Thyroid gland (tissue), 4 donors: ENCODE data around the gene LTA4H.

ENCODE experiments used
- POLR2A ChIP-seq, 2 donors: fragments of 450-650 bp; IDR thresholded peaks; one replicate each; pipeline ENCODE4 v1.6.1; 2017; ENCODE audit warnings: antibody characterized with exemption in 2 of 2, mild to moderate bottlenecking in 2 of 2, moderate library complexity in 1 of 2
- TF ChIP-seq, protein P1 (sequence below), 6 experiments: fragments of 200-600 bp in 3 of 6; fragments of 450-650 bp in 3 of 6; sonication (generic) in 3 of 6; IDR thresholded peaks; one replicate each; pipeline ENCODE4 v1.5.1; 2016 to 2019; ENCODE audit warnings: antibody characterized with exemption in 6 of 6, mild to moderate bottlenecking in 2 of 6, inconsistent platforms in 1 of 6, moderate library complexity in 1 of 6

DNA sequence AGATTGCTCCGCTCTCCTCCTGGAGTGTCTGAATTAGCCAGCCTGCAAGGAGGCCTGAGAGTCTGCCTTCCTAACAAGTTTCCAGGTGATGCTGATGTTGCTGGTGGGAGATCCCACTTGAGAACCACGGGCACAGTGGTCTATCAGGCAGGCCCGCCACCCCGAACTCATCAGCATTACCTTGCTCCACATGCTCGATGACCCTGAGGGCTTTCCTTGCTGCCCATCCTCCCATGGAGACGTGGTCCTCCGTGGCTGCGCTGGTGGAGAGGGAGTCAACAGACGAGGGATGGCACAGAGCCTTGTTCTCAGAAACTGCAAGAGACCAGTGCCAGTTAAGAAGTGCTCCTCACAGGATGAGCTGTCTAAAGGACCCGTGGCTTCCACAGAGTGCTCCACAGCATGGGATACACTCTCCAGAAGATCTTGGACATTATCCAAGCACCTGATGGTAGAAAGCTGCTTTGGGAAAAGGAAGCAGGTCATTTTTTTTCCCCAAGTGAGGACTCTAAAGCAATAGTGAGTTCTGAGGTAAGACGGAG lies 57.6 kb downstream of the LTA4H start:
- no peak for TF ChIP-seq POLR2A (IDR thresholded peaks at IDR 0.05)
- TF ChIP-seq, protein P1, sequence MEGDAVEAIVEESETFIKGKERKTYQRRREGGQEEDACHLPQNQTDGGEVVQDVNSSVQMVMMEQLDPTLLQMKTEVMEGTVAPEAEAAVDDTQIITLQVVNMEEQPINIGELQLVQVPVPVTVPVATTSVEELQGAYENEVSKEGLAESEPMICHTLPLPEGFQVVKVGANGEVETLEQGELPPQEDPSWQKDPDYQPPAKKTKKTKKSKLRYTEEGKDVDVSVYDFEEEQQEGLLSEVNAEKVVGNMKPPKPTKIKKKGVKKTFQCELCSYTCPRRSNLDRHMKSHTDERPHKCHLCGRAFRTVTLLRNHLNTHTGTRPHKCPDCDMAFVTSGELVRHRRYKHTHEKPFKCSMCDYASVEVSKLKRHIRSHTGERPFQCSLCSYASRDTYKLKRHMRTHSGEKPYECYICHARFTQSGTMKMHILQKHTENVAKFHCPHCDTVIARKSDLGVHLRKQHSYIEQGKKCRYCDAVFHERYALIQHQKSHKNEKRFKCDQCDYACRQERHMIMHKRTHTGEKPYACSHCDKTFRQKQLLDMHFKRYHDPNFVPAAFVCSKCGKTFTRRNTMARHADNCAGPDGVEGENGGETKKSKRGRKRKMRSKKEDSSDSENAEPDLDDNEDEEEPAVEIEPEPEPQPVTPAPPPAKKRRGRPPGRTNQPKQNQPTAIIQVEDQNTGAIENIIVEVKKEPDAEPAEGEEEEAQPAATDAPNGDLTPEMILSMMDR (IDR thresholded peaks at IDR 0.05) = no peak
